Activated naive CD4-positive, alpha-beta T cell treated with Interleukin-2 at 50 U/mL for 16 hours (primary cell): Measurements from ENCODE around the gene AGXT.

Experiments used
- DNase-seq: peaks from one replicate; pipeline ENCODE4 v3.0.0-alpha.2; 2020

The AGXT gene

GRCh38 chr2:240869956-240870875 is 1.6 kb downstream of the AGXT start:
- no peak for DNase-seq

- no peak for DNase-seq
Observed at GRCh38 chr2:240871071-240871958, 2.7 kb downstream of the AGXT start.

GRCh38 chr2:240872317-240873097 is 3.9 kb downstream of the AGXT start:
- DNase-seq: no peak

- DNase-seq: no peak
Observed at GRCh38 chr2:240873098-240873788, 4.6 kb downstream of the AGXT start.

- DNase-seq: no peak
Observed at GRCh38 chr2:240873805-240874714, 5.4 kb downstream of the AGXT start.

GRCh38 chr2:240874715-240875227 is 6.1 kb downstream of the AGXT start:
- DNase-seq: no peak

- no peak for DNase-seq
Observed at GRCh38 chr2:240875228-240876034, 6.8 kb downstream of the AGXT start.

GRCh38 chr2:240876035-240876474 is 7.4 kb downstream of the AGXT start:
- no peak for DNase-seq

- DNase-seq: no peak
Observed at GRCh38 chr2:240876475-240877251, 8.0 kb downstream of the AGXT start.

GRCh38 chr2:240877460-240878340 is 9.1 kb downstream of the AGXT start:
- DNase-seq: no peak

GRCh38 chr2:240878341-240878936 is 9.8 kb downstream of the AGXT start:
- DNase-seq: no peak

- DNase-seq: no peak
Observed at GRCh38 chr2:240879105-240879504, 10.5 kb downstream of the AGXT start.

- no peak for DNase-seq
Observed at GRCh38 chr2:240881913-240882312, 13.3 kb downstream of the AGXT start.

- no peak for DNase-seq
Observed at GRCh38 chr2:240884221-240884620, 15.6 kb downstream of the AGXT start.

GRCh38 chr2:240884745-240885144 is 16.1 kb downstream of the AGXT start:
- no peak for DNase-seq

- no peak for DNase-seq
Observed at GRCh38 chr2:240885566-240885965, 16.9 kb downstream of the AGXT start.

- DNase-seq: no peak
Observed at GRCh38 chr2:240886023-240886565, 17.5 kb downstream of the AGXT start.
